DOHH2 (cell line): ENCODE data around the gene KRTAP5-7.
"Not testable (repeated sequence)": the region's sequence is repeated elsewhere in the genome, so short reads cannot be mapped to it uniquely, and the experiment has no call there.

Experiments used
- H3F3A ChIP-seq: fragments of 200-600 bp; sonication (generic), shearing (Covaris generic); 2 replicates; pipeline ENCODE4 v1.6.0; 2016; ENCODE audit warnings: antibody characterized with exemption, mild to moderate bottlenecking; ENCODE audit not compliant: control insufficient read depth, insufficient read depth
- H3K27ac ChIP-seq: fragments of 200-600 bp; sonication (generic); 2 replicates; pipeline ENCODE4 v1.5.1; 2014; ENCODE audit warnings: low read depth, mild to moderate bottlenecking, low read length, moderate library complexity
- H3K27me3 ChIP-seq: fragments of 200-600 bp; sonication (generic); 2 replicates; pipeline ENCODE4 v1.6.1; 2014; ENCODE audit warnings: mild to moderate bottlenecking, low read length, mixed read lengths; ENCODE audit not compliant: control insufficient read depth
- H3K36me3 ChIP-seq: fragments of 200-600 bp; sonication (generic); 2 replicates; pipeline ENCODE4 v1.6.1; 2014; ENCODE audit warnings: mild to moderate bottlenecking, low read length, moderate library complexity, mixed read lengths; ENCODE audit not compliant: control insufficient read depth
- H3K4me1 ChIP-seq: fragments of 200-600 bp; sonication (generic); 2 replicates; pipeline ENCODE4 v1.6.1; 2014; ENCODE audit warnings: mild to moderate bottlenecking, low read length, mixed read lengths; ENCODE audit not compliant: control insufficient read depth
- H3K4me2 ChIP-seq: fragments of 200-600 bp; sonication (generic); 2 replicates; pipeline ENCODE4 v1.6.0; 2014; ENCODE audit warnings: mild to moderate bottlenecking, low read length, moderate library complexity
- H3K4me3 ChIP-seq: fragments of 200-600 bp; sonication (generic); 2 replicates; pipeline ENCODE4 v1.5.1; 2014; ENCODE audit warnings: mild to moderate bottlenecking, low read length, mixed read lengths
- H3K79me2 ChIP-seq: fragments of 200-600 bp; sonication (generic); 2 replicates; pipeline ENCODE4 v1.6.1; 2014; ENCODE audit warnings: mild to moderate bottlenecking, low read length, mixed read lengths; ENCODE audit not compliant: control insufficient read depth
- H3K9me2 ChIP-seq: fragments of 200-600 bp; sonication (generic); replicated peaks from 2 replicates; pipeline ENCODE4 v1.6.1; 2014; ENCODE audit warnings: mild to moderate bottlenecking, low read length, mixed read lengths; ENCODE audit not compliant: control insufficient read depth
- H3K9me3 ChIP-seq: fragments of 200-600 bp; sonication (generic); 2 replicates; pipeline ENCODE4 v1.6.1; 2014; ENCODE audit warnings: antibody characterized with exemption, low read length, mixed read lengths; ENCODE audit not compliant: control insufficient read depth, insufficient read depth
- H4K20me1 ChIP-seq: fragments of 200-600 bp; sonication (generic); 2 replicates; pipeline ENCODE4 v1.6.0; 2014; ENCODE audit warnings: low read depth, mild to moderate bottlenecking, antibody characterized with exemption, low read length, moderate library complexity; ENCODE audit not compliant: control insufficient read depth, insufficient read depth
- CTCF ChIP-seq: fragments of 200-600 bp; sonication (generic); IDR thresholded peaks from one replicate; pipeline ENCODE4 v1.5.1; 2014; ENCODE audit warnings: antibody characterized with exemption, mild to moderate bottlenecking, low read depth, low read length; ENCODE audit not compliant: poor library complexity, severe bottlenecking
- EZH2phosphoT487 ChIP-seq: fragments of 200-600 bp; sonication (generic); IDR thresholded peaks from 2 replicates; pipeline ENCODE4 v1.6.1; 2017; ENCODE audit warnings: borderline replicate concordance, mild to moderate bottlenecking, antibody characterized with exemption, low read length, moderate library complexity, mixed read lengths

KRTAP5-7 gene

GRCh38 chr11:71535825-71536224 lies 8.8 kb downstream of the KRTAP5-7 start:
- peaks cover 3% of the 10 kb centered on the region for H3K9me3 ChIP-seq
- no peaks in the 10 kb centered on the region for H3F3A ChIP-seq
- no peaks in the 10 kb centered on the region for H3K36me3 ChIP-seq
- no peaks in the 10 kb centered on the region for H4K20me1 ChIP-seq
- H3K27me3 ChIP-seq = peaks cover 4% of the 10 kb centered on the region
- no peaks in the 10 kb centered on the region for H3K9me2 ChIP-seq
- no peak overlapping the region for H3K4me3 ChIP-seq
- no peak overlapping the region for H3K27ac ChIP-seq
- TF ChIP-seq EZH2phosphoT487 (no peak), CTCF (no peak)
- no peaks in the 10 kb centered on the region for H3K4me1 ChIP-seq
- H3K4me2 ChIP-seq = no peak overlapping the region
- no peaks in the 10 kb centered on the region for H3K79me2 ChIP-seq

- no peak overlapping the region for H3K4me2 ChIP-seq
- no peaks in the 10 kb centered on the region for H3F3A ChIP-seq
- no peak overlapping the region for H3K27ac ChIP-seq
- TF ChIP-seq EZH2phosphoT487 (no peak), CTCF (no peak)
- no peaks in the 10 kb centered on the region for H3K36me3 ChIP-seq
- peaks cover 3% of the 10 kb centered on the region for H3K9me3 ChIP-seq
- H3K27me3 ChIP-seq = peaks cover 10% of the 10 kb centered on the region
- H3K4me1 ChIP-seq = no peaks in the 10 kb centered on the region
- H3K79me2 ChIP-seq = no peaks in the 10 kb centered on the region
- H3K4me3 ChIP-seq = no peak overlapping the region
- no peaks in the 10 kb centered on the region for H3K9me2 ChIP-seq
- H4K20me1 ChIP-seq = no peaks in the 10 kb centered on the region
These were observed 10.5 kb downstream of the KRTAP5-7 start for GRCh38 chr11:71537537-71537936.

- H4K20me1 ChIP-seq, H3K9me3 ChIP-seq, H3K79me2 ChIP-seq, H3K4me3 ChIP-seq, H3K4me2 ChIP-seq, H3K36me3 ChIP-seq, H3K9me2 ChIP-seq, H3K27ac ChIP-seq, H3F3A ChIP-seq, H3K4me1 ChIP-seq: not testable (repeated sequence)
- peaks cover 13% of the 10 kb centered on the region for H3K27me3 ChIP-seq
These were observed 11.1 kb downstream of the KRTAP5-7 start, which contains the start of gene KRTAP5-8 for GRCh38 chr11:71537977-71538665. Gene KRTAP5-8 (plus strand): TSS chr11:71538025. CDS start chr11:71538056, 31 bp downstream.

- Histone ChIP-seq H3K79me2 (no peaks in the 10 kb centered on the region), H3K27me3 (peaks cover 18% of the 10 kb centered on the region), H3K36me3 (no peaks in the 10 kb centered on the region), H3K9me3 (peaks cover 3% of the 10 kb centered on the region), H3K4me2 (no peak overlapping the region), H3K4me1 (no peaks in the 10 kb centered on the region), H3K9me2 (no peaks in the 10 kb centered on the region), H3K27ac (no peak overlapping the region), H3K4me3 (no peak overlapping the region), H4K20me1 (no peaks in the 10 kb centered on the region), H3F3A (no peaks in the 10 kb centered on the region)
- no peak for TF ChIP-seq CTCF
- TF ChIP-seq EZH2phosphoT487 = no peak
These were observed 11.6 kb downstream of the KRTAP5-7 start for GRCh38 chr11:71538666-71538990.
